Psoas muscle (tissue), 8 donors: ENCODE measurements around the gene NSFL1C. TPM values are rescaled to one million over a fixed set of nuclear protein-coding genes. Genes with fewer than 3 reads are reported as not detected.

Experiments used
- ATAC-seq, 4 donors: fragments of 200-7000 bp; cut with Tn5 transposase; one replicate each; pipeline ENCODE4 v1.9.1; 2020; ENCODE audit warnings: moderate library complexity in 3 of 4, mild to moderate bottlenecking in 2 of 4
- DNase-seq, 2 donors: peaks; one replicate each; pipeline ENCODE4 v3.0.0-alpha.2; 2020
- H3K27ac ChIP-seq: fragments of 200-600 bp; one replicate; pipeline ENCODE4 v1.8.0; 2022
- H3K27me3 ChIP-seq, 3 donors: fragments of 200-600 bp in 1 of 3; one replicate each; pipeline versions ENCODE4 v1.6.1 to v1.8.0; 2013 to 2022; ENCODE audit warnings: low read length in 2 of 3, mild to moderate bottlenecking in 2 of 3, moderate library complexity in 1 of 3; ENCODE audit not compliant: insufficient read depth in 3 of 3
- H3K36me3 ChIP-seq, 2 donors: fragments of 200-600 bp in 1 of 2; one replicate each; pipeline versions ENCODE4 v1.6.1 to v1.8.0; 2013 to 2022; ENCODE audit warnings: low read depth in 1 of 2, mild to moderate bottlenecking in 1 of 2, moderate library complexity in 1 of 2; ENCODE audit not compliant: insufficient read depth in 1 of 2
- H3K4me1 ChIP-seq: fragments of 200-600 bp; one replicate; pipeline ENCODE4 v1.8.0; 2022
- H3K4me3 ChIP-seq: fragments of 200-600 bp; one replicate; pipeline ENCODE4 v1.8.0; 2022; ENCODE audit warnings: mild to moderate bottlenecking
- H3K9me3 ChIP-seq: fragments of 200-600 bp; one replicate; pipeline ENCODE4 v1.8.0; 2022
- CTCF ChIP-seq: fragments of 200-600 bp; IDR thresholded peaks from one replicate; pipeline ENCODE4 v1.8.0; 2022; ENCODE audit warnings: antibody characterized with exemption
- WGBS, 3 donors: extraction: QIAGEN DNeasy Blood & Tissue Kit; methylation state at CpG; one replicate each; pipeline versions ENCODE4 v1.1.6 to v1.1.7; 2013; 5-methylcytosine and 5-hydroxymethylcytosine counted together
- intact Hi-C, 2 donors: fragments of 100-400 bp; cut with DNase I; formaldehyde crosslinking; loops; one replicate each; pipeline versions ENCODE4 v1.11.0 to v1.14.2; 2022
- polyA plus RNA-seq, 3 donors: library from polyadenylated mRNA; stranded (reverse); fragments of 200-250 nt; gene quantifications; one replicate each; pipeline ENCODE4 v1.2.3, GENCODE V29; 2013
- total RNA-seq, 4 donors: library from RNA; stranded (reverse); fragmentation: NEBNext Ultra II Directional in 2 of 4; extraction: Animal tissue kit (Norgen Biotek cat#: 25700) in 2 of 4; gene quantifications; one replicate each; pipeline versions ENCODE4 v1.2.1 to v1.2.4, GENCODE V29; 2021 to 2023
- donor health status: healthy with polysubstance abuse.
- donor health status: DM: no; HTN: no; CAD: no; lungs with moderate emphysema.
- donor health status: Bipolar disorder and iron deficiency.
- donor health status: healthy.
- donor health status: DM: yes; HTN: yes; CAD: no.
- donor health status: DM: no; HTN: no; CAD: no.
- donor health status: DM: no; HTN: no; CAD: no.
- donor health status: DM: yes; HTN: yes; CAD: no.

NSFL1C gene
- total and polyA plus RNA-seq, 7 donors, result 82.8 to 135 (median 107) TPM

GRCh38 chr20:1460275-1460674 is 6.4 kb downstream of the NSFL1C start:
- H3K9me3 ChIP-seq, result no peaks in the 10 kb centered on the region
- H3K27ac ChIP-seq, result no peak overlapping the region
- no peak for TF ChIP-seq CTCF
- intact Hi-C loops, result loop anchor here in 1 of 2 donors (10.0 kb wide), 1 partner anchor 345 kb away; the partner anchor contains the start of gene PSMF1
- peaks cover 25% of the 10 kb centered on the region for H3K4me1 ChIP-seq
- 93 to 95% (median 95%) methylated on average over 2 of the region's 2 CpGs for WGBS, 3 donors
- no peaks in the 10 kb centered on the region for H3K27me3 ChIP-seq
- ATAC-seq (no peak), DNase-seq (no peak)
- no peak overlapping the region for H3K4me3 ChIP-seq
- peaks cover 13 to 96% of the 10 kb centered on the region in 2 donors for H3K36me3 ChIP-seq

DNA sequence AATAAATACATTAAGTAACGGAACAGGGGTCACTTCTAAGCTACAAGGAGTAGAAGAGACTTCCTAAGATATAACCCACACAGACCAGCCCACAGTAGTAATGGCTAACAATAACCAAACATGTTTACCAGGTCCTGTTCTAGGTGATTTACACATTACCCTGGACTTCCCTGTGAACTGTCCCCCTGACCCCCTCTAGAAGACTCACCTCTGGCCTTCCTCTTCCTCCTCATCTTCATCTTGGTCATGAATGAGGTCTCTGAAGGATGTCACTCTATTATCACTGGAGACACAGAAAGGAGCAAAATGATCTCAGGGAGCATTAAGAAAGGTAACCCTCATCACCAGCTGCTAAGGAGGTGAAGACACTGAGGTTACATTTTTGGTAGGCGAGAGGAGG is 8.7 kb downstream of the NSFL1C start:
- no peak for TF ChIP-seq CTCF
- no peaks in the 10 kb centered on the region for H3K27me3 ChIP-seq
- H3K4me1 ChIP-seq, result peaks cover 4% of the 10 kb centered on the region
- no peak overlapping the region for H3K4me3 ChIP-seq
- 93 to 99% (median 97%) methylated on average over 2 of the region's 2 CpGs for WGBS, 3 donors
- no peak for ATAC-seq
- no peak overlapping the region for H3K27ac ChIP-seq
- H3K36me3 ChIP-seq, result peaks cover 25 to 98% of the 10 kb centered on the region in 2 donors
- no peak for DNase-seq
- H3K9me3 ChIP-seq, result no peaks in the 10 kb centered on the region
- intact Hi-C loops, result no loop called here

- DNase-seq (no peak), ATAC-seq (no peak)
- Histone ChIP-seq H3K9me3 (no peaks in the 10 kb centered on the region), H3K36me3 (peaks cover 41 to 100% of the 10 kb centered on the region in 2 donors), H3K4me3 (no peak overlapping the region), H3K27ac (no peak overlapping the region), H3K27me3 (no peaks in the 10 kb centered on the region), H3K4me1 (peaks cover 3% of the 10 kb centered on the region)
- TF ChIP-seq CTCF, result no peak
- WGBS, 3 donors, result 78 to 83% (median 78%) methylated on average over 5 of the region's 5 CpGs
- intact Hi-C loops, result no loop called here
Observed at GRCh38 chr20:1456300-1456699, 10.3 kb downstream of the NSFL1C start.

- TF ChIP-seq CTCF, result no peak
Observed at GRCh38 chr20:1450926-1451491, 15.6 kb downstream of the NSFL1C start.

GRCh38 chr20:1449370-1449769 is 17.3 kb downstream of the NSFL1C start:
- Histone ChIP-seq H3K4me1 (no peaks in the 10 kb centered on the region), H3K27ac (peak overlapping the region; percentile 54), H3K4me3 (no peak overlapping the region), H3K36me3 (peaks cover 36 to 100% of the 10 kb centered on the region in 2 donors), H3K27me3 (no peaks in the 10 kb centered on the region), H3K9me3 (no peaks in the 10 kb centered on the region)
- WGBS, 3 donors, result 40 to 45% (median 41%) methylated on average over 6 of the region's 6 CpGs
- ATAC-seq (peak; percentile 44 to 76 (median 69)), DNase-seq (no peak)
- TF ChIP-seq CTCF, result no peak
- intact Hi-C loops, result no loop called here

More at GRCh38 chr20:1450926-1451491, 15.6 kb downstream of the NSFL1C start:
- Histone ChIP-seq H3K27ac (no peak overlapping the region), H3K4me1 (no peaks in the 10 kb centered on the region), H3K36me3 (peaks cover 36 to 100% of the 10 kb centered on the region in 2 donors), H3K4me3 (no peak overlapping the region), H3K9me3 (no peaks in the 10 kb centered on the region), H3K27me3 (no peaks in the 10 kb centered on the region)
- ATAC-seq (no peak), DNase-seq (no peak)
- intact Hi-C loops, result no loop called here
